ENCODE data around the gene MAP3K5.

The MAP3K5 gene

DNA sequence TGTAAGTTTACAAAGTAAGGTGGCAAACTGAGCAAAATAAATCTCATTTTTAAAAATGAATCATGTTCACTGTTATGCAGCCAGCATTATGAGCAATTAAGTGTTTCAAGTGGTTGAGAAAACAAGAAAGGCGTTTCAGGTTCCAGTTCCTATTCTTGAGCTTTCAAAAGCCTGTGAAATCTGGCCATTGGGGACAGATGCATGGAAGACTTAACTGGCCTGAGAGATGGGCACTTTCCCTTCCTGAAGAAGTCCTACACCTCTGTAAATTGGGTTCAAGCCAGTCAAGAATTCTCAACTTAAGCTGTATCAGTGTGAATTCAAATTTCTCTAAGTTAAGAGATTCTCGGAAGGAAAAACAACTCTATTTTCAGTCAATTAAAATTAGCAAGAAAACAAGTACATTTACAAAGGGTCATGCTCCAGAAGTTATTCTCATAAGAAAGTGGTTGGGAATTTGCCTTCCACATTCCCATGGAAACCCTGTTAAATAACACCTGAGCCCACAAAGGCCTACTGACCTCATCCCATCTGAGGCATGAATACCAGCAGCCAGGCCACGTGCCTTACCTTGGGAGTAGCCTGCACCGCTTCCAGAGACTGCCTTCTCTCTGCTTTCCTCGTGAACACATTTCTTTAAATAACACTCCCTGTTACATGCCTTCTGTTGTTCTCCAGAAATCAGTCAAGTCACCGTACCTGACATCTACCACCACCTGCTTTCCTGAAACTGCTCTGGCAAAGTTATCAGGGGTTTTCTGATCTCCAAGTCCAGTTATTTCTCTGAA, 19.4 kb downstream of the MAP3K5 start:
- TF ChIP-seq EZH2 (IDR thresholded peaks at IDR 0.05; ENCODE audit: borderline replicate concordance, low read length) (no peak), CTCF (IDR thresholded peaks at IDR 0.05; ENCODE audit: low read length) (no peak)
- no peak overlapping the region; the same call in 1 of the 2 replicates for H3K9ac ChIP-seq (ENCODE audit: low read length)
- H3K9me2 ChIP-seq (ENCODE audit: low read depth, low read length) = no peaks in the 10 kb centered on the region
- H3K9me3 ChIP-seq (ENCODE audit: low read length) = no peaks in the 10 kb centered on the region
- no peaks in the 10 kb centered on the region for H3K36me3 ChIP-seq (ENCODE audit: insufficient read depth, low read length)
- H3K4me1 ChIP-seq (ENCODE audit: insufficient read depth, low read length, severe bottlenecking) = peaks cover 46% of the 10 kb centered on the region
- no peak overlapping the region for H2AFZ ChIP-seq (ENCODE audit: low read length)
- H3K27ac ChIP-seq (ENCODE audit: low read depth, low read length, poor library complexity, severe bottlenecking) = peak overlapping the region; percentile 45
- H3K4me3 ChIP-seq (ENCODE audit: low read depth, low read length, poor library complexity, severe bottlenecking) = no peak overlapping the region
- no peaks in the 10 kb centered on the region for H3K27me3 ChIP-seq (ENCODE audit: insufficient read depth, low read length)
- H3F3A ChIP-seq (ENCODE audit: insufficient read depth, low read length) = no peaks in the 10 kb centered on the region
- no peaks in the 10 kb centered on the region for H4K20me1 ChIP-seq (ENCODE audit: insufficient read depth, low read length)
- peak overlapping the region; percentile 41 for H3K4me2 ChIP-seq (ENCODE audit: low read length)
- no peaks in the 10 kb centered on the region; the same call in 1 of the 2 replicates for H3K79me2 ChIP-seq (ENCODE audit: insufficient read depth, low read length)

DNA sequence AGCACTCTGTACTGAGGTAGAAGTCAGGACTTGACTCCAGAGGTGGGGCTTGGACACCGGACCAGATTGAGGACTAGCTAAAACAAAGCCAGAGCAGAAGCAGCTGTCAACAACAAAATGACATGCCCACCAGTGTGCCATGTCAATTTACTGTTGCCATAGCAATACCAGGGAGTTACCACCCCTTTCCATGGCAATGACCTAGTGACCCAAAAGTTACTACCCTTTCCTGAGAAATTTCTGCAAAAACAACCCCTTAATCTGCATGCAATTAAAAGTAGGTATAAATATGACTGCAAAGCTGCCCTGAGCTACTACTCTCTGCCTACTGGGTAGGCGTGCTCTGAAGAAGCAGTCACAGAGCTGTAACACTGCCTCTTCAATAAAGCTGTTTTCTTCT, 21.0 kb downstream of the MAP3K5 start:
- Histone ChIP-seq H3K27ac (ENCODE audit: low read depth, low read length, poor library complexity, severe bottlenecking) (peak overlapping the region; percentile 23), H3K27me3 (ENCODE audit: insufficient read depth, low read length) (no peaks in the 10 kb centered on the region), H3K4me2 (ENCODE audit: low read length) (no peak overlapping the region), H3K9ac (ENCODE audit: low read length) (no peak overlapping the region), H3K4me1 (ENCODE audit: insufficient read depth, low read length, severe bottlenecking) (peaks cover 61% of the 10 kb centered on the region), H2AFZ (ENCODE audit: low read length) (no peak overlapping the region), H3K4me3 (ENCODE audit: low read depth, low read length, poor library complexity, severe bottlenecking) (no peak overlapping the region), H3K36me3 (ENCODE audit: insufficient read depth, low read length) (no peaks in the 10 kb centered on the region), H3K9me3 (ENCODE audit: low read length) (no peaks in the 10 kb centered on the region), H3F3A (ENCODE audit: insufficient read depth, low read length) (no peaks in the 10 kb centered on the region), H4K20me1 (ENCODE audit: insufficient read depth, low read length) (no peaks in the 10 kb centered on the region), H3K9me2 (ENCODE audit: low read depth, low read length) (no peaks in the 10 kb centered on the region), H3K79me2 (ENCODE audit: insufficient read depth, low read length) (peaks cover 8% of the 10 kb centered on the region; the same call in 1 of the 2 replicates)
- TF ChIP-seq EZH2 (IDR thresholded peaks at IDR 0.05; ENCODE audit: borderline replicate concordance, low read length) (no peak), CTCF (IDR thresholded peaks at IDR 0.05; ENCODE audit: low read length) (no peak)

- no peak for TF ChIP-seq EZH2 (IDR thresholded peaks at IDR 0.05; ENCODE audit: borderline replicate concordance, low read length)
- no peak for TF ChIP-seq CTCF (IDR thresholded peaks at IDR 0.05; ENCODE audit: low read length)
- H3F3A ChIP-seq (ENCODE audit: insufficient read depth, low read length) = no peaks in the 10 kb centered on the region
- H3K9me2 ChIP-seq (ENCODE audit: low read depth, low read length) = no peaks in the 10 kb centered on the region
- H2AFZ ChIP-seq (ENCODE audit: low read length) = no peak overlapping the region
- H3K9ac ChIP-seq (ENCODE audit: low read length) = no peak overlapping the region
- H3K4me2 ChIP-seq (ENCODE audit: low read length) = no peak overlapping the region
- no peak overlapping the region for H3K27ac ChIP-seq (ENCODE audit: low read depth, low read length, poor library complexity, severe bottlenecking)
- no peaks in the 10 kb centered on the region for H3K36me3 ChIP-seq (ENCODE audit: insufficient read depth, low read length)
- peaks cover 63% of the 10 kb centered on the region for H3K4me1 ChIP-seq (ENCODE audit: insufficient read depth, low read length, severe bottlenecking)
- H3K4me3 ChIP-seq (ENCODE audit: low read depth, low read length, poor library complexity, severe bottlenecking) = no peak overlapping the region
- H3K79me2 ChIP-seq (ENCODE audit: insufficient read depth, low read length) = peaks cover 12% of the 10 kb centered on the region
- H3K27me3 ChIP-seq (ENCODE audit: insufficient read depth, low read length) = no peaks in the 10 kb centered on the region
- H4K20me1 ChIP-seq (ENCODE audit: insufficient read depth, low read length) = no peaks in the 10 kb centered on the region
- H3K9me3 ChIP-seq (ENCODE audit: low read length) = no peaks in the 10 kb centered on the region
Measured at GRCh38 chr6:136769759-136770158, 22.5 kb downstream of the MAP3K5 start.

All from OCI-LY1 (cell line).